Mesothelial cell of epicardium (in vitro differentiated cells): Measurements from ENCODE around the gene EZH2. TPM values are rescaled to one million over a fixed set of nuclear protein-coding genes. Genes with fewer than 3 reads are reported as not detected.

Source experiments
- DNase-seq, 2 experiments: peaks; one replicate each; pipeline ENCODE4 v3.0.0; 2021; ENCODE audit warnings: low spot score in 2 of 2; ENCODE audit not compliant: unreplicated experiment in 2 of 2
- H3K27ac Mint-ChIP-seq: 2 replicates; pipeline ENCODE4 v1.8.0; 2021; ENCODE audit warnings: mixed read lengths
- H3K27me3 Mint-ChIP-seq: 2 replicates; pipeline ENCODE4 v1.8.0; 2021; ENCODE audit warnings: low read depth, mixed read lengths
- H3K36me3 Mint-ChIP-seq: 2 replicates; pipeline ENCODE4 v1.8.0; 2021; ENCODE audit warnings: mixed read lengths
- H3K4me1 Mint-ChIP-seq: 2 replicates; pipeline ENCODE4 v1.8.0; 2021; ENCODE audit warnings: mixed read lengths
- H3K4me3 Mint-ChIP-seq: 2 replicates; pipeline ENCODE4 v1.8.0; 2021; ENCODE audit warnings: mild to moderate bottlenecking, moderate library complexity, mixed read lengths
- H3K9me3 Mint-ChIP-seq: 2 replicates; pipeline ENCODE4 v1.8.0; 2021; ENCODE audit warnings: mixed read lengths
- CTCF ChIP-seq: fragments of 200-600 bp; sonication (generic); IDR thresholded peaks from one replicate; pipeline ENCODE4 v1.5.0; 2021; ENCODE audit warnings: antibody characterized with exemption; ENCODE audit not compliant: unreplicated experiment
- total RNA-seq: library from RNA; stranded (reverse); gene quantifications from 3 replicates; pipeline ENCODE4 v1.2.1, GENCODE V29; 2021

Gene EZH2
- total RNA-seq, 1 donor from 2014 or later = 29.2 TPM

- DNase-seq = no peak
- Mint-ChIP-seq H3K36me3 (no peaks in the 10 kb centered on the region), H3K4me3 (no peak overlapping the region), H3K27me3 (peaks cover 7% of the 10 kb centered on the region), H3K9me3 (no peaks in the 10 kb centered on the region), H3K4me1 (peaks cover 18% of the 10 kb centered on the region), H3K27ac (peak overlapping the region; percentile 56)
- no peak for TF ChIP-seq CTCF
Measured at GRCh38 chr7:148916186-148916585, 32.1 kb upstream of the EZH2 start.

GRCh38 chr7:148915211-148915610, 31.1 kb upstream of the EZH2 start:
- no peak overlapping the region for H3K4me3 Mint-ChIP-seq
- H3K27ac Mint-ChIP-seq = no peak overlapping the region
- H3K4me1 Mint-ChIP-seq = peaks cover 17% of the 10 kb centered on the region
- H3K27me3 Mint-ChIP-seq = peaks cover 9% of the 10 kb centered on the region
- no peaks in the 10 kb centered on the region for H3K36me3 Mint-ChIP-seq
- TF ChIP-seq CTCF = no peak
- DNase-seq = no peak
- no peaks in the 10 kb centered on the region for H3K9me3 Mint-ChIP-seq

- peaks cover 17% of the 10 kb centered on the region for H3K4me1 Mint-ChIP-seq
- H3K27me3 Mint-ChIP-seq = peaks cover 12% of the 10 kb centered on the region
- no peak for TF ChIP-seq CTCF
- no peak overlapping the region for H3K27ac Mint-ChIP-seq
- no peak for DNase-seq
- no peaks in the 10 kb centered on the region for H3K9me3 Mint-ChIP-seq
- H3K36me3 Mint-ChIP-seq = no peaks in the 10 kb centered on the region
- no peak overlapping the region for H3K4me3 Mint-ChIP-seq
Measured at GRCh38 chr7:148914208-148914777, 30.2 kb upstream of the EZH2 start.

- peaks cover 17% of the 10 kb centered on the region for H3K4me1 Mint-ChIP-seq
- H3K4me3 Mint-ChIP-seq = no peak overlapping the region
- no peaks in the 10 kb centered on the region for H3K36me3 Mint-ChIP-seq
- no peak for TF ChIP-seq CTCF
- no peaks in the 10 kb centered on the region for H3K9me3 Mint-ChIP-seq
- no peak overlapping the region for H3K27ac Mint-ChIP-seq
- peaks cover 26% of the 10 kb centered on the region for H3K27me3 Mint-ChIP-seq
- DNase-seq = no peak
Measured at GRCh38 chr7:148912758-148913541, 28.9 kb upstream of the EZH2 start.

- no peak for DNase-seq
- Mint-ChIP-seq H3K4me3 (no peak overlapping the region), H3K27me3 (peaks cover 27% of the 10 kb centered on the region), H3K36me3 (no peaks in the 10 kb centered on the region), H3K4me1 (peaks cover 17% of the 10 kb centered on the region), H3K9me3 (no peaks in the 10 kb centered on the region), H3K27ac (no peak overlapping the region)
- TF ChIP-seq CTCF = no peak
Measured at GRCh38 chr7:148912151-148912550, 28.1 kb upstream of the EZH2 start.
